ENCODE results near the gene TMPO. TPM values are rescaled to one million over a fixed set of nuclear protein-coding genes. Genes with fewer than 3 reads are reported as not detected.

Gene TMPO
- total and polyA plus RNA-seq, 2 of the 4 experiments (the other 2 are of a cell fraction) = 30.0 to 62.0 TPM

GRCh38 chr12:98471085-98471484, 44.3 kb upstream of the TMPO start:
- H2AFZ ChIP-seq (replicated peaks; ENCODE audit: low read length, poor library complexity) = no peak overlapping the region
- ATAC-seq (ENCODE audit: low read depth) (no peak), DNase-seq (no peak)
- no peak overlapping the region for H4K91ac ChIP-seq (ENCODE audit: insufficient read depth, low read depth, low read length)
- no peak overlapping the region for H2BK20ac ChIP-seq (ENCODE audit: low read depth, low read length)
- H3K18ac ChIP-seq (ENCODE audit: low read depth, low read length) = no peak overlapping the region
- no peaks in the 10 kb centered on the region for H4K20me1 ChIP-seq (ENCODE audit: insufficient read depth, low read length)
- H3K79me1 ChIP-seq (ENCODE audit: low read depth in 1 of 2, low read length in 2 of 2) = no peaks in the 10 kb centered on the region
- no peak overlapping the region for H3K14ac ChIP-seq (replicated peaks; ENCODE audit: low read depth, low read length)
- no peak overlapping the region for H2AK9ac ChIP-seq (replicated peaks; ENCODE audit: low read depth, low read length, poor library complexity)
- no peak overlapping the region for H4K8ac ChIP-seq (ENCODE audit: low read depth in 2 of 2, low read length in 2 of 2)
- H3K4ac ChIP-seq (ENCODE audit: low read depth, low read length) = no peak overlapping the region
- H3K36me3 ChIP-seq (ENCODE audit: control insufficient read depth, insufficient read depth, low read length) = no peaks in the 10 kb centered on the region
- H3K4me2 ChIP-seq (ENCODE audit: low read depth, low read length) = no peak overlapping the region
- no peaks in the 10 kb centered on the region for H3K9me1 ChIP-seq (ENCODE audit: insufficient read depth, low read length)
- peaks cover 2% of the 10 kb centered on the region; the same call in 1 of the 2 replicates for H3K4me1 ChIP-seq (ENCODE audit: control insufficient read depth, insufficient read depth, low read length)
- POLR2A ChIA-PET (ENCODE audit: unreplicated experiment) = no interaction called here
- H3K23ac ChIP-seq (ENCODE audit: low read depth, low read length) = no peak overlapping the region
- dilution Hi-C loops (cut with HindIII; ENCODE audit: low sequenced_read_pairs, unreplicated experiment) (no loop called here), intact Hi-C loops (cut with micrococcal nuclease) (no loop called here), in situ Hi-C loops (cut with MboI; ENCODE audit: low sequenced_read_pairs) (no loop called here)
- H2AK5ac ChIP-seq (ENCODE audit: low read depth, low read length) = no peak overlapping the region
- H2BK120ac ChIP-seq (ENCODE audit: low read depth, low read length) = no peak overlapping the region
- H3K9ac ChIP-seq (ENCODE audit: low read depth, low read length) = no peak overlapping the region
- H2BK5ac ChIP-seq (ENCODE audit: low read depth, low read length, poor library complexity, severe bottlenecking) = no peak overlapping the region
- no peak overlapping the region for H3K4me3 ChIP-seq (ENCODE audit: insufficient read depth, low read depth, low read length)
- H4K5ac ChIP-seq (ENCODE audit: low read depth, low read length) = no peak overlapping the region
- H2BK15ac ChIP-seq (ENCODE audit: low read depth, low read length) = no peak overlapping the region
- 0 out of 2 replicates have a peak, but pooled peaks cover 2% of the 10 kb centered on the region for H3K9me3 ChIP-seq (ENCODE audit: control insufficient read depth, insufficient read depth, low read length)
- no TSS peak for BruUV-seq (replicated peaks)
- H3K56ac ChIP-seq (ENCODE audit: extremely low read depth, insufficient read depth, low read length) = no peak overlapping the region
- no peak for TF ChIP-seq NFE2L2 (IDR thresholded peaks at IDR 0.05; ENCODE audit: low read depth, low read length)
- TF ChIP-seq, protein P1, sequence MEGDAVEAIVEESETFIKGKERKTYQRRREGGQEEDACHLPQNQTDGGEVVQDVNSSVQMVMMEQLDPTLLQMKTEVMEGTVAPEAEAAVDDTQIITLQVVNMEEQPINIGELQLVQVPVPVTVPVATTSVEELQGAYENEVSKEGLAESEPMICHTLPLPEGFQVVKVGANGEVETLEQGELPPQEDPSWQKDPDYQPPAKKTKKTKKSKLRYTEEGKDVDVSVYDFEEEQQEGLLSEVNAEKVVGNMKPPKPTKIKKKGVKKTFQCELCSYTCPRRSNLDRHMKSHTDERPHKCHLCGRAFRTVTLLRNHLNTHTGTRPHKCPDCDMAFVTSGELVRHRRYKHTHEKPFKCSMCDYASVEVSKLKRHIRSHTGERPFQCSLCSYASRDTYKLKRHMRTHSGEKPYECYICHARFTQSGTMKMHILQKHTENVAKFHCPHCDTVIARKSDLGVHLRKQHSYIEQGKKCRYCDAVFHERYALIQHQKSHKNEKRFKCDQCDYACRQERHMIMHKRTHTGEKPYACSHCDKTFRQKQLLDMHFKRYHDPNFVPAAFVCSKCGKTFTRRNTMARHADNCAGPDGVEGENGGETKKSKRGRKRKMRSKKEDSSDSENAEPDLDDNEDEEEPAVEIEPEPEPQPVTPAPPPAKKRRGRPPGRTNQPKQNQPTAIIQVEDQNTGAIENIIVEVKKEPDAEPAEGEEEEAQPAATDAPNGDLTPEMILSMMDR (conservative IDR thresholded peaks at IDR 0.05; ENCODE audit: low read depth, low read length) = no peak
- TF ChIP-seq ELK1 (IDR thresholded peaks at IDR 0.05; ENCODE audit: borderline replicate concordance, low read depth, low read length) = no peak
- no peak for TF ChIP-seq FOS (IDR thresholded peaks at IDR 0.05; ENCODE audit: low read depth, low read length)
- TF ChIP-seq MXI1 (IDR thresholded peaks at IDR 0.05; ENCODE audit: borderline replicate concordance, low read depth, low read length) = no peak
- no peak for TF ChIP-seq RCOR1 (IDR thresholded peaks at IDR 0.05; ENCODE audit: insufficient replicate concordance, low read length)
- TF ChIP-seq POLR2A (IDR thresholded peaks at IDR 0.05; ENCODE audit: low read depth, low read length) = no peak
- no peak for TF ChIP-seq RFX5 (IDR thresholded peaks at IDR 0.05; ENCODE audit: low read depth, low read length)
- no peak for TF ChIP-seq CEBPB (IDR thresholded peaks at IDR 0.05; ENCODE audit: low read depth, low read length)
- TF ChIP-seq SMC3 (IDR thresholded peaks at IDR 0.05; ENCODE audit: low read depth, low read length) = no peak
- no peak for TF ChIP-seq MAZ (IDR thresholded peaks at IDR 0.05; ENCODE audit: borderline replicate concordance, low read depth, low read length)
- TF ChIP-seq BHLHE40 (IDR thresholded peaks at IDR 0.05; ENCODE audit: low read depth, low read length) = no peak
- no peak for TF ChIP-seq MAFK (IDR thresholded peaks at IDR 0.05; ENCODE audit: low read depth, low read length)
- TF ChIP-seq CHD1 (IDR thresholded peaks at IDR 0.05; ENCODE audit: low read depth, low read length) = no peak
- TF ChIP-seq RAD21 (IDR thresholded peaks at IDR 0.05; ENCODE audit: low read length) = no peak
- TF ChIP-seq, protein P2, sequence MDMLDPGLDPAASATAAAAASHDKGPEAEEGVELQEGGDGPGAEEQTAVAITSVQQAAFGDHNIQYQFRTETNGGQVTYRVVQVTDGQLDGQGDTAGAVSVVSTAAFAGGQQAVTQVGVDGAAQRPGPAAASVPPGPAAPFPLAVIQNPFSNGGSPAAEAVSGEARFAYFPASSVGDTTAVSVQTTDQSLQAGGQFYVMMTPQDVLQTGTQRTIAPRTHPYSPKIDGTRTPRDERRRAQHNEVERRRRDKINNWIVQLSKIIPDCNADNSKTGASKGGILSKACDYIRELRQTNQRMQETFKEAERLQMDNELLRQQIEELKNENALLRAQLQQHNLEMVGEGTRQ (IDR thresholded peaks at IDR 0.05; ENCODE audit: low read depth, low read length) = no peak
- H3K27me3 ChIP-seq (ENCODE audit: control insufficient read depth, insufficient read depth, low read length) = peaks cover 5% of the 10 kb centered on the region
- CTCF ChIA-PET = no interaction called here
- no peak overlapping the region for H3K27ac ChIP-seq (ENCODE audit: insufficient read depth, low read length)
- WGBS, 2 experiments (ENCODE audit: extremely low coverage in 2 of 2, insufficient read length in 1 of 2) = 100% methylated on average over 1 of the region's 3 CpGs; no CpG with 5 or more reads in 1 of the 2 experiments
